IPS DF 19.7 (cell line): ENCODE measurements around the gene TEX54.
"Not testable (repeated sequence)": the region's sequence is repeated elsewhere in the genome, so short reads cannot be mapped to it uniquely, and the experiment has no call there.

ENCODE experiments used
- DNase-seq: peaks from one replicate; pipeline ENCODE4 v3.0.0-alpha.2; 2013; ENCODE audit warnings: low read depth, low spot score

TEX54 gene

GRCh38 chr11:62835336-62835735, 2.7 kb upstream of the TEX54 start:
- DNase-seq: no peak

DNA sequence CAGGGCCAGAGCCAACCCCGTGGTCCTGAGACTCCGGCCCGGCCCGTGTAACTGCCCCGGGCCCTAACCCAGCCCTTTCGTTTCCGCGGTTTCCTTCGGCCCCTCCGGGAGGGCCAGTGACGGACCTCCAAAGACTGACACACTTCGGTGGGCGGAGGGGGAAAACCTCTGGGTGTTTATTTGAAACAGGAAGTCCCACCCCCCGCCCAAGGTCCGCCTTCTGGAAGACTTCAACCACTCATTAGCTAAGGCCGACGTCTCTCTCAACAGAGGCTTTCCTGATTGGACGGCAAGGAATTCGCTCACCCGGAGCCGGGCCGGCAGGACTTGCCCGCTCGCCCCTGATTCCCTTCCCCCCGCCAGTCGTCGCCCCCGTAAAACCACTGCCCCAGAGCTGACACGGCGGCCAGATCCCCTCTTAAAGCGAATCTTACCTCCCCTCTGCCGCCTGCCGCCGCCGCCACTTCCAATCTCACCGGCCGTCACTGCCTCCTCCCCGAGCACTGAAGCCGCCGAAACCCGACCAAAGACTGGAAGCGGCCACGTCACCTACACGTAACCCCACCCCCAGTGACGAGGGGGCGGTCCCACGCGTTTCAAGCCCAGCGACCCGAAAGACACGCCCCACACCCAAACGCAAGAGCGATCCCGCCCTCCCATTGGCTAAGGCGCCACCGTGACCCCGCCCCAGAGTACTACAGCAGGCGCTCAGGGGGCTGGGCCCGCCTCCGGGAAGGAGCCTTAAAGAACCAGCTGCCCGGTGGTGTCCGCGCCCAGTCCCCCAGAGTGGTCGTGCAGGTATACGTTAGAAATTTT, 913 bp downstream of the TEX54 start, which contains the start of gene STX5:
Gene STX5 (minus strand): TSS at position 532 of the 816 bp plus-strand sequence. CDS start 808 bp downstream, outside the sequence.
- peak; percentile 95 for DNase-seq

DNA sequence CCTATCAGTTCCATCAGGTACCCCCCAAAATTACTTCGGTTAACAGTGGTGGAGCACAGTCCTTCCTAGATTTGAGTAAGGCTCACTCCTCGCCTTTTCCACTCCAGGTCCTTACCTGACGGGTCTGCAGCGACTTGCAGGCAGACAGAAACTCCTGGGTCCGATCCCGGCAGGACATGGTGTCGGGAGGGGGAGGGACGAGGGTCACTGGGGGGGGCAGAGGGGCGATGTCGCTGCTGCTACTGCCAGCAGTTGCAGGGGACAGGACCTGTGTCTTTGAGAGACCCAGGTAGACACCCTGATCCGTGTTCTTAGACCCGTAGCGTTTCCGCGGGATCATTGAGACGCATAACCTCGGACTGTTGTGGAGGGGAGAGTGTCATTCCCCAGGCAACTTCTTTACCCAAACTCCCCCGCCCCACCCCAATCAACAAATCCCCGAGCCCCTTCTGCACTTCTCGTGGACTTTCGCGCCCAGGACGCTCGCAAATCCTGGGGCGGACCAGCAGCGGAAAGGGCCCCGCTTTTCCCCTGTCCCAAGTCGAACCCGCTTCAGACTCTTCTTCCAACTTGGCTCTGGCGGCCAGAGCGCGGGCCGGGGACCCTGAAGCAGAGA, 1.6 kb downstream of the TEX54 start:
- DNase-seq: no peak

- DNase-seq: not testable (repeated sequence)
Measured at GRCh38 chr11:62828130-62828529, 4.5 kb downstream of the TEX54 start.

GRCh38 chr11:62823677-62824076, 9.0 kb downstream of the TEX54 start:
- DNase-seq: no peak

GRCh38 chr11:62817129-62817528, 15.5 kb downstream of the TEX54 start:
- DNase-seq: no peak

- DNase-seq: no peak
Measured at GRCh38 chr11:62816557-62816956, 16.1 kb downstream of the TEX54 start.

- DNase-seq: no peak
Measured at GRCh38 chr11:62811659-62812058, 21.0 kb downstream of the TEX54 start.

DNA sequence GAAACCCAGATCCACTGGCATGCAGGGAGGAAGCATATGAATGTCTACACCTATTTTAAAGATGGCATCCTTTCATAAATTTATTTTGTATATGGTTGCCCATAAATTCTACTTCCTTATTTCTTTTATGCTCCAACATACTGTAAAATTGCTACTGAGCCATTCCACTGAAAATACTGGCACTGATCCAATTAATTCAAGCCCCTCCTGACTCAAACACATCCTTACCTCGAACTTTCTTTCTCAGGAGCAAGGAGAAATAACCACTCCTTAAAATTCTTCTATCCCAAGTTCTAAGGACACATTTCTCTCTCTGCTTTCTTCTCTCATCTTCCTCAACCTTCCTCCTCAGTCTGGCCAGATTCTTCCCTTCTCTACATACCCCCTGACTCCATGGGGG, 21.9 kb downstream of the TEX54 start:
- DNase-seq: no peak

GRCh38 chr11:62806611-62807121, 26.0 kb downstream of the TEX54 start:
- no peak for DNase-seq

- DNase-seq: no peak
Measured at GRCh38 chr11:62805961-62806441, 26.6 kb downstream of the TEX54 start.

- no peak for DNase-seq
Measured at GRCh38 chr11:62805076-62805892, 27.4 kb downstream of the TEX54 start, which contains the start of gene NXF1. Gene NXF1, minus strand, starts transcription at chr11:62805440. Its CDS starts 84 bp downstream, at chr11:62805356.

DNA sequence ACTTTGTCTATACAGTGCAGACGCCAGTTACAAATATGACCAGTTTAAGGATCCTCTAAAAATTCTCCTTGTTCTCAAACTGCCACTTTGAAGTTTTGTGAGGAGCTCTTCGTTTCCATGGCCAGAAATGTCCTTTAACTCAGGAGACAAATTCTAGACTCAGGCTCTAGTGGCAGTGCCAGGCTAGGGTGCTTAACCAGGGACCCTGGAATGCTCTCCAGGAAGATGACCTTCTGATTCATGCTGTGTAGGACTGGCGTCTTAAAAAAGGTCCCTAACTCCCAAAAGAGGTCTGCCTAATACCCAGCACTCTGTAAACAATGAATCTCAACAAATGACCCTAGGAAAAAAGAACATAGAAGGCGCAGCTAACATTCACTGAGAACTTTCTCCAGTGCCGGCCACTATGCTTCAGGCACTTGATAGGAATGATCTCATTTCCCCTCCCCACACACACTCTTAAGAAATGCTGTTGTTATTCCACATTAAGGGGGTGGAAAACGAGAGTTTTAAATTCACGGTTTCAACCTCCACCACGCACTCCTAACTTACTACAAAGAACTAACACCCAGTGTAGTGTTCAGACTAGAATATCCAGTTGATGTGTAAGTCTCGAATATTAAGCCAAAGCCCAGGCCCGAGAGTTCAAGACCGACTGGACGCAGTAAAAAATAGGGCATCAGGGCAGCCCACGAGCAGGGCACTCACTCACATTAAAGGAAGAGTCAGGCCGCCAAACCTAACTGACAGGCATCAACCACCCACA, 28.1 kb downstream of the TEX54 start:
- no peak for DNase-seq

GRCh38 chr11:62801071-62801470, 31.6 kb downstream of the TEX54 start:
- no peak for DNase-seq

DNA sequence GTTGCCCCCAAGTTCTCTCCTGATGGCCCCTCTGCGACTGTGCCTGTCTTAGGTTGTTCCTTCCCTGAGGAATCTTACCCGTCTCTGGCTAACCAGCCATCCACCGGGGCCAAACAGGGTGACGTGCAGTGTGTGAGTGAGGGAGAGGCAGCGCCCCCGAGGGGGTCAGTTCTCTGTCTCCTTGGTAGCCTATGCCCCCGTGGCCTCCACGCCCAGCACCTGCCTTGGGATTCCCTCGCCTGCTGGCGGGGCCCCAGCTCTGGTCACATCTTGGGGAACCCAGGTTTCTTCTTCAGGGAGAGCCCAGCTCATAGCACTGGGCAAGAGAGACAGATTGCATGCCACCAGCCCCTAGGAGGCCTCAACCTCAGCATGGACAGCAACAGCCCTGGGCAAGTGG, 33.2 kb downstream of the TEX54 start:
- DNase-seq: no peak

DNA sequence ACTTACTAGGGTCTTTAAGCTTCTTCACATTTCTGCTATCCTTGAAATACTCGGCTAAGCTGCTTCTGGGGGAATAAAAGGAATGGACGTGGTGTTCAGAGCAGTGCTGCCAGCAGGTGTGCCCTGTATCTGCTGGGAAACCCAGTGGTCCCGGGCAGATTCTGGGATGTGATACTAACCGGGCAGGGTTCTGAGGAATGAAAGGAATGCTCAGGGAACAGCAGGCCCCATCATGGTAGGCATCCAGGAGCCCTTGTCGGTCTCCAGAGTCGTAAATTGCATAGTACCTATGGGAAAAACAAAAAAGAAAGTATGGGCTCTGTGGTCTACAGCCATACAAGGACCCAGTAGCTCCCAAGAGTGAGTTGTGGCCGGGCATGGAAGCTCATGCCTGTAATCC, 36.4 kb downstream of the TEX54 start:
- no peak for DNase-seq

- DNase-seq: no peak
Measured at GRCh38 chr11:62794201-62794775, 38.4 kb downstream of the TEX54 start.

DNA sequence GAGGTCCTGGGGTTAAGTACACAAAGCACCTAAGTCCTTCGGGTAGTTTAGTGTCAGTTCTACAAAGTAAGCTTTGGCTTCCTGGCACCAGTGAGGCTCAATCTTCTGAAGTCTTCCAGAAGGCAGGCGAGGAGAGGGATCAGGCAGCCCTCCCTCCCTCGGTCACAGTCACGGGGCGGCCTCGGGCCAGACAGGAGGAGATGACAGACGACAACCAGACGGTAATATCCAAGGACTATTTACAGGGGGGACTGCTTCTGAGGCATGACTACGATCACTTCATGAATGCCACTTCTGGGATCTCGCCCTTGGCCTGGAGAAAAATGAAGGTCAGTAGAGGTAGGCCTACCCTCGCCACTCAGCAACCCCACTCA, 40.5 kb downstream of the TEX54 start:
- no peak for DNase-seq

GRCh38 chr11:62791501-62792201, 41.0 kb downstream of the TEX54 start, which contains the start of gene TMEM223:
Gene TMEM223, minus strand, starts transcription at chr11:62792006. Its CDS starts 12 bp downstream, at chr11:62791994.
- no peak for DNase-seq

- no peak for DNase-seq
Measured at GRCh38 chr11:62789576-62789975, 43.1 kb downstream of the TEX54 start.
